Measurements from ENCODE around the gene ETV5. TPM values are rescaled to one million over a fixed set of nuclear protein-coding genes. Genes with fewer than 3 reads are reported as not detected.

ETV5 gene
- total RNA-seq, 6 donors from 2014 or later: 15.7 to 95.8 (median 41.4) TPM

GRCh38 chr3:186119499-186119898, 10.6 kb upstream of the ETV5 start:
- H3K27me3 ChIP-seq: no peaks in the 10 kb centered on the region
- no peak for TF ChIP-seq CTCF (IDR thresholded peaks at IDR 0.05)
- no peak for TF ChIP-seq EP300 (IDR thresholded peaks at IDR 0.05)
- TF ChIP-seq POLR2AphosphoS5 (IDR thresholded peaks at IDR 0.05): no peak
- TF ChIP-seq POLR2A (IDR thresholded peaks at IDR 0.05): no peak
- no peaks in the 10 kb centered on the region for H3K9me3 ChIP-seq
- peaks cover 4 to 16% (median 8%) of the 10 kb centered on the region in 4 donors for H3K4me1 ChIP-seq
- H3K36me3 ChIP-seq: no peaks in the 10 kb centered on the region
- WGBS, 2 donors: 79 to 83% methylated on average over 4 of the region's 4 CpGs
- no peak overlapping the region for H3K27ac ChIP-seq
- DNase-seq (no peak), ATAC-seq (ENCODE audit: low FRiP score in 2 of 2) (no peak)
- no peak overlapping the region for H3K4me3 ChIP-seq

GRCh38 chr3:186118692-186119091, 9.8 kb upstream of the ETV5 start:
- Histone ChIP-seq H3K4me1 (peaks cover 4 to 14% (median 6%) of the 10 kb centered on the region in 4 donors), H3K36me3 (no peaks in the 10 kb centered on the region), H3K27ac (no peak overlapping the region), H3K4me3 (no peak overlapping the region), H3K9me3 (no peaks in the 10 kb centered on the region), H3K27me3 (no peaks in the 10 kb centered on the region)
- 77 to 87% methylated on average over 5 of the region's 5 CpGs for WGBS, 2 donors
- ATAC-seq (ENCODE audit: low FRiP score in 2 of 2) (no peak), DNase-seq (no peak)
- TF ChIP-seq POLR2AphosphoS5 (IDR thresholded peaks at IDR 0.05) (no peak), EP300 (IDR thresholded peaks at IDR 0.05) (no peak), CTCF (IDR thresholded peaks at IDR 0.05) (no peak), POLR2A (IDR thresholded peaks at IDR 0.05) (no peak)

- DNase-seq: peak in 1 of 2 donors; percentile 54
- peak in 1 of 4 donors; percentile 92 for TF ChIP-seq EP300 (IDR thresholded peaks at IDR 0.05)
- no peak for TF ChIP-seq CTCF (IDR thresholded peaks at IDR 0.05)
- no peak for TF ChIP-seq POLR2A (IDR thresholded peaks at IDR 0.05)
- TF ChIP-seq POLR2AphosphoS5 (IDR thresholded peaks at IDR 0.05): peak in 1 of 2 donors; percentile 7
- Histone ChIP-seq H3K36me3 (no peaks in the 10 kb centered on the region), H3K4me1 (peaks cover 4 to 11% (median 6%) of the 10 kb centered on the region in 4 donors), H3K4me3 (no peak overlapping the region), H3K27ac (no peak overlapping the region), H3K27me3 (no peaks in the 10 kb centered on the region), H3K9me3 (no peaks in the 10 kb centered on the region)
- peak; percentile 34 to 76 for ATAC-seq (ENCODE audit: low FRiP score in 2 of 2)
- WGBS, 2 donors: 61 to 83% methylated on average over 3 of the region's 3 CpGs
These were observed 8.7 kb upstream of the ETV5 start for GRCh38 chr3:186117521-186118134.

- Histone ChIP-seq H3K4me3 (no peak overlapping the region), H3K27ac (no peak overlapping the region), H3K27me3 (no peaks in the 10 kb centered on the region), H3K4me1 (peaks cover 6 to 9% (median 7%) of the 10 kb centered on the region in 4 donors), H3K9me3 (no peaks in the 10 kb centered on the region), H3K36me3 (no peaks in the 10 kb centered on the region)
- ATAC-seq (ENCODE audit: low FRiP score in 2 of 2): peak in 1 of 2 donors; percentile 44
- DNase-seq: no peak
- WGBS, 2 donors: 88 to 89% methylated on average over 15 of the region's 15 CpGs
- no peak for TF ChIP-seq POLR2A (IDR thresholded peaks at IDR 0.05)
- no peak for TF ChIP-seq CTCF (IDR thresholded peaks at IDR 0.05)
- TF ChIP-seq EP300 (IDR thresholded peaks at IDR 0.05): no peak
These were observed 6.5 kb upstream of the ETV5 start for GRCh38 chr3:186115239-186115996.
